DMS114 treated with DMSO at 0.1 percent for 48 hours (cell line): Measurements from ENCODE around the gene NEMP1.
"Not testable (repeated sequence)": the region's sequence is repeated elsewhere in the genome, so short reads cannot be mapped to it uniquely, and the experiment has no call there.

Source experiments
- DNase-seq: peaks from one replicate; lab custom pipeline; 2025; ENCODE audit not compliant: unreplicated experiment; lab: John Stamatoyannopoulos, UW

The NEMP1 gene

DNA sequence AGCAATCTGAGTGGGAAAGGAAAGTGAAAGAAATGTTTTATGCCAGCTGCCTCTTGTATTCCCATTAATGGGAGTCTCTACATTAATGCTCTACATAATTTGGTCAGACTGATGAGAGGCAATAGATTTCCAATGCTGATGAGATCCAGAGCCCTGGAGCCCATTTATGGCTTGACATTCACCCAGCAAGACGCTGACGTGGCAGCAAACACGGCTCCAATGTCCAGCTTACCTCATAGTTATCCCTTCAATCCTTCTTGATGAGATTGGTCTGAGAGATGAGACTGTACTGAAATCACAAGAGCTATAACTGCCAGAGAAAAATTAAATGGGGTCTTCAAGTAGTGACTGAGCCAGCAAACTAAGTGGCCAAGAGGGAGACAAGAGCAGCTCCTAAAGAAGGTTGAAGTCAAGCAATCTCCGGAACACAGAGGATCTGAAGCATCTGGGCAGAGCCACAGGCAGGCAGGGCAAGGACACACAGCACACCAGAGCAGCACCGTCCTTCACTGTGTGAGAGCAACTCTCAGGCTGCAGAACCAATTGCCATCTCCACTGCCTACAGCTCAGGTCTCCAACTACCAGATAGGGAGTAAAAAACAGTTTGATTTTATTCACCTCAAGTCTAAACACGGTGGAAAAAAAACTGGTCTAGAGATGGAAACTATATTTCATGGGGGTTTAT lies 21.4 kb downstream of the NEMP1 start:
- no peak for DNase-seq

DNA sequence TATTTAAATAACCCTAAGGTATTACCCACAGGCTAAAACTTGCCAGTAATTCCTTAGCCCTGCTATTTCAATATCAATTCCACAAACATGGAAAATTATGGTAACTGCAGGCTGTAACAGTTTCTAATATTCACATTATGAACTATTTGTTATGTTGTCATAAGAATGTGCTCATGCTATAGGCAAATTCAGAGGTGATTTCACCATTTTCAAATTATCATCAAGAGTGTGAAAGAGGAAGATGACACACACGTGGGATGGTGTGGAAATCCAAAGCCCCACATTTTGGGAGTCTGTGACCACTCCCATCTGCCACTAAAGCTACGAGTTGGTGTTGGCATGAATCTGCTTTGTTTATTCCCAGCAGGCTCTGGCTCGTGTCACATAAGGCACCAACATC lies 22.8 kb downstream of the NEMP1 start:
- no peak for DNase-seq

DNA sequence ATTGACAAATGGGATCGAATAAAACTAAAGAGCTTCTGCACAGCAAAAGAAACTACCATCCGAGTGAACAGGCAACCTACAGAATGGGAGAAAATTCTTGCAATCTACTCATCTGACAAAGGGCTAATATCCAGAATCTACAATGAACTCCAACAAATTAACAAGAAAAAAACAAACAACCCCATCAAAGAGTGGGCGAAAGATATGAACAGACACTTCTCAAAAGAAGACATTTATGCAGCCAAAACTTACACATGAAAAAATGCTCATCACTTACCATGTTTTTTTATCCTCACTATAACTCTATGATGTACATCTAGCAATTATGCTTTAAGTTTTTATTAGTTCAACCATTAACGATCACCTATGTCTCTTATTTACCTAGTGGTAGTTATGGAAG lies 24.7 kb downstream of the NEMP1 start:
- not testable (repeated sequence) for DNase-seq

DNA sequence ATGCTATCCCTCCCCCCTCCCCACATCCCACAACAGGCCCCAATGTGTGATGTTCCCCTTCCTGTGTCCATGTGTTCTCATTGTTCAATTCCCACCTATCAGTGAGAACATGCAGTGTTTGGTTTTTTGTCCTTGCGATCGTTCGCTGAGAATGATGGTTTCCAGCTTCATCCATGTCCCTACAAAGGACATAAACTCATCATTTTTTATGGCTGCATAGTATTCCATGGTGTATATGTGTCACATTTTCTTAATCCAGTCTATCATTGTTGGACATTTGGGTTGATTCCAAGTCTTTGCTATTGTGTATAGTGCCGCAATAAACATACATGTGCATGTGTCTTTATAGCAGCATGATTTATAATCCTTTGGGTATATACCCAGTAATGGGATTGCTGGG lies 25.4 kb downstream of the NEMP1 start:
- DNase-seq = not testable (repeated sequence)

DNA sequence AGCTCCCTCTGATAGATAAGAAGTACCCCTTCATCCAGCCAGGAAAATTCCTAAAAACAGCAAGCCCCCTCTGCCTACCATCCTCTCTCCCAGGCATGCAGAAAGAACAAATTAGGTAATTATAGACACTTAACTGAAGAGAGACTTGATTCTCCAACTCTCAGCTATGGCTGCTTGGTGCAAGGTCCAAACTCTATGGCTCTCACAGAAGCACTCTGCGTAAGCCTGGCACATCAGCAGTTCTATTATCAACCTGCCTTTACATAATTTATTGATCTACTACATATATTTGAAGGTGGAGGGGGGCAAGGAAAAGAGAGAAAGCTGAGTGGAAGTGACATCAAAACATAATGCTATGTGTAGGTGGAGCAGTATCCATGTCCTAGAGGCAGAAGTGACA lies 27.6 kb downstream of the NEMP1 start:
- DNase-seq = no peak

DNA sequence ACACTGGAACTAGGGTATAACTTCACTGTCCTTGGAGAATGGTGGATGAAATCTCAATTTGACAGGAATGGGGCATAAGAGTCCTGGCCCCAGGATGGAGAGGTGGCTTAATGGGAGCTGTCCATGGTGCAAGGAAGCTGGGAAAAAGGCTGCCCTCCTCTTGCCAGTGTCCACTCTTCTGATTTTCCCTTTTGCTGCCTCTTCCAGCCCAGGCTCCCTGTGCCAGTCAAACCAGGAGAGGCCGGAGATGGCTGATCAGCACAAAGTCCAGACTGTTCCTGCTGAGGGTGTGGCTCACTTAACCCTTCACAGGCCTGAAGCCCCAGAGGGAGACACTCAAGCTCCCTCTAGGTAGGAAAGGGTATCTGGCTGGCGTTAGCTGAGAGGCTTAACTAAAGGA lies 28.7 kb downstream of the NEMP1 start, which contains the start of gene MYO1A:
Gene MYO1A, minus strand, starts transcription at position 240 of the 400 bp plus-strand sequence. CDS start 1,806 bp downstream, outside the sequence.
- DNase-seq = no peak

DNA sequence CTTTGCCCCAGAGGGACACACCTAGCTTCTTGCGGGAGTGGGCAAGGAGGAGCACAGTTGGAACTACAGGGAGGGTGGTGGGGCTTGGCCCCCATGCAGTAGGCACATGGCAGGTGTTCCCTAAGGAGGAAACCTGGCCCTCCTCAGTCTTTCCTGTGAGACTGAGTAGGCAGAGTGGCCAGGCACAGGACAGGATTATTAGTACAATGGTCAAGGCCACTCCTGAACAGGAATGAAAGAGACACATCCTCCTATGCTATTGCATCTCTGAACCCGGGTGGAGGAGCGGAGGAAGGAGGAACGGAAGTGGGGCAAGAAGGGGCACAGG lies 29.5 kb downstream of the NEMP1 start:
- DNase-seq = no peak

DNA sequence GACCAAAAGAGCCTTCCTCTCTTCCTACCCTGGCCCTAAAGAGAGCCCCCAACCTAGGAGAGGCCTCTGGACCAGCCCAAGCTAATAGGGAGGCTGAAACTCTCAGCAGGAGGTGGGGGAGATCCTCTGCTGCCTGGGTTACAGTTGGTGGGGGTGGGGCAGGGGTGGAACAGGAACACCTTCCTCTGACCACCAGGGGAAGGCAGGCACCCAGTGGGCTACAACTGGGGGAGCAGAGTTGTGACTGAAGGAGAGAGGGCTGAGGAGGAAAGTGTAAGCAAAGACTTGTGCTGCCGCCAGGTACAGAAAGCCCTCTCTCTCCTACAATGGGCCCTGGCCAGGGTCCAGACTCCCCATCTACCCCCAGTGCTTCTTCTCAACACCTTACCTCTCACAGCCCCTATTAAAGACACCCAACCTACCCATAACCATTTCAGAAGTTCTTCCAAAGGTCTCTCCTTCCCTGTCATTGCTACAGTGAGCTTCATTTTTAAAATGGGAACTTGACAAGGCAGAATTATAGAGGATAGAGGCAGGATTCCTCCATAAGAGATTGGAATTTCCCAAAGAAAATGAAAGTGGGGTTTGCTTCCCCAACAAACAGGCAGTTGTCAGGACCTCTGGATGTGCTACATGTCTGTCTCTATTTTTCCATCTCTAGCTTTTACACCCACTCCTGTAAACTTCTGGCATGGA lies 30.0 kb downstream of the NEMP1 start:
- DNase-seq = no peak

DNA sequence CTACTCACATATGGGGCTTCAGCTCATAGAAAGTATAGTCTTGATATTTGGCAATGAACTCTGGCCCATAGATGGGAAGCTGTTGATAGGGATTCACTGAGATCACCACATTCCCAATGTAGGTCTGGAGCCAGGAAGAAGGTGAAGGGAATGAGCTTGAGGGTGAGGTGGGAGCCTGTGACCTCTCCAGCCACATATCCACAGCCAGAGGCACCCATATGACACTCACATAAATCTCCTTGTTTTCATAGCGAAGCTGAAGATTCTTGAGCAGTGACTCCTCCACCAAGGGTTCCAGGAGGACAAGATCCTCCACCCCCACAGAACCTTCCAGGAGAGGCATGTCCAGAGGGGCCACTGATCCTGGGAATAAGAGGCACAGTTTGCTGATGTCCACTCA lies 30.6 kb downstream of the NEMP1 start:
- no peak for DNase-seq

DNA sequence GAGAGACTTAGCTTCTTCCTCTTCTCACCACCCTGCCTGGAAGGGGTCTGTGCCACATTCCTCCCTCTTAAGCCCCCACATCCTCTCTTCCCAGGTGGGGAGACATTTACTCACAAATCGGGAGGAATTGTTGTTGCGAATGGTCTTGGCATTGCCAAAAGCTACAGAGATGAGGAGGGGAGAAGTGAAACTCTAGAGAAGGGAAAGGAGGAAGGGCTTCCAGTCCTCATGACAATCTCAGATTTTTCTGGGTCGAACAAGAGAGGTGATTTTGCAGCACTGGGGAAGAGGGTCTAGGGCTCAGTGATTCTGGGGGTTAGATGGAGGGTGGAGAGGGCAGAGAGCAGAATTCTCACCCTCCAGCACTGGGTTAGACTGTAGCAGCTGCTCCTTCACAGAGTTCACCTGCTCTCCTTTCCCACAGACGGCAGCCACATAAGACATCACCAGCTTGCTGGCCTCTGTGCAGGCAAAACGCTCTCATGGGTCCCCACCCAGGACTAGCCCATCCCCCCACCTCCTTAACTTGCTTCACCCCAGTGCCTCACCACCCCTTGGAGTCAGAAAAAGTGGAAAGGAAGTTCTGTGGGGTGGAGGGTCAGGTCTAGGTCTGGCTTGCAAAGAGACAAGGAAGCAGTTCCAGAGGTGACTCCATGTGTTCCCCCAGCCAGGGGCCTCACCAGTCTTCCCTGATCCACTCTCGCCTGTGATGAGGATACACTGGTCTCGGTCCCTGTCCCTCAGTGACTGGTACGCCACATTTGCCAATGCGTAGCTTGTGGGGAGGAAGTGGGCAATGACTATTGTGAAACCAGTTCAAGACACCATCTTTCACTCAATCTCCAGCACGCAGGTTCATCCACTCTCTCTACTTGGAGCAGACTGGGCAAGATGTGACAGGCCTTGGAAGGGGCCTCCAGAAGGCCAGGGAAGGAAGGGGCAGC lies 31.4 kb downstream of the NEMP1 start:
- no peak for DNase-seq

DNA sequence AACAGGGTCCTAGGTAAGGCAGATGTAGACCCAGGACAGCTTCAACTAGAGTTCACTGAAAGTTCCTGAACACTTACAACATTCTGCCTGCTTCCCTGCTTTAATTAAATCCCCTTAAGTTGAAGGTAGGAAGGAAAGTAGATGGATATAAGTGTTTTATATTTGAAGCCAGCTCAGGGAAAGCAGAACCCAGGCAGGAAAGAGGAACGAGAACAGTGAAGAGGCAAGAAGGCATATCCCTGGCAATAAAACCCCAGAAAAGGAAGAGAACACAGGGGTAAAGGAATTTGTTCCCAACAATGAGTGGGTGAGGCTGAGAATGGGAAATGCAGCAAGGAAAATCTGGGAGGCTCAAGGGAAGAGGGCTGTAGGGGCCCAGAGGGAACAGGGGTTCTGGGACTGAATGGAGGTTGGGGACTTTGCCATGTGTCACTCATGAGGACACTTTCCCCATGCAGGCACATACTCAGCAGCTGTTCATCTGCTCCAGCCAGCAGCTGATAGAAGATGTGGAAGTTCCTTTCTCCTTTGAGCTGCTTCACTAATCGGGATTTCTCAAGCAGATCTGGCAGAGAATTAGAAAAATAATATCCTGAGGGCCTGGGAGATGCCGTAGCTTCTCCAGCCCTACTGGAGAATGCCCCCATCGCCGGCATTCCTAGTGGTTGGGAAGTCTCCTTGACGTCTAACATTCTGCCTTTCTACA lies 32.4 kb downstream of the NEMP1 start:
- DNase-seq = no peak

DNA sequence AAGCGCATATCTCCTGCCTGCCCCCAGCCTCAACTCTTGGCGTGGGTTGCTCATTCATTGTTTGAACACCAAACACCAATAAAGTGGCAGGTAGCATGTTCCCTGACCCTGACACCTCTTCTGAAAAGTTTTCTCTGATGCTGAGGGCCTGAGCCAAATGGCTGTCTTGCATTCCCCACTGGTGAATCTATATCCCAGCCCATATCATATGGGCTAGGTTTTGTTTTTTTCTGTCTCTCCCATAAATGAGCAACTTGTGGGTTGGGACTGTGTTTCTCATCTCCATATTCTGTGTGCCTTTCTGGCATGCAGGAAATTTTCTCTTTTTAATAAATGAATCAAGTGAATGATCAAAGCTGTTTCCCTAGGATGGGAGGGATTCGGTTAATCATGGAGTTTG lies 33.7 kb downstream of the NEMP1 start:
- no peak for DNase-seq

DNA sequence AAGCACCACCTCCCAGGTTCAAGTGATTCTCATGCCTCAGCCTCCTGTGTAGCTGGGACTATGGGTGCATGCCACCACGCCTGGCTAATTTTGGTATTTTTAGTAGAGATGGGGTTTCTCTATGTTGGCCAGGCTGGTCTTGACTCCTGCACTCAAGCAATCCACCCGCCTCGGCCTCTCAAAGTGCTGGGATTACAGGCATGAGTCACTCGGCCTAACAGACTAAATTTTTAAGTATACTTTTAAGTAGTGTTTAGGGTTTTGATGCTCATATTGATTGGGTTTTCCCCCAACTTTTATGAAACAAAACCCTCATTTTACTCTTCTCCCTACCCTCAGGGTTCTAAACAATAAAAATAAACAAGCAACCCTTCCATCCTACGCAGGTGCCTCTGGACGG lies 34.1 kb downstream of the NEMP1 start:
- DNase-seq = no peak

DNA sequence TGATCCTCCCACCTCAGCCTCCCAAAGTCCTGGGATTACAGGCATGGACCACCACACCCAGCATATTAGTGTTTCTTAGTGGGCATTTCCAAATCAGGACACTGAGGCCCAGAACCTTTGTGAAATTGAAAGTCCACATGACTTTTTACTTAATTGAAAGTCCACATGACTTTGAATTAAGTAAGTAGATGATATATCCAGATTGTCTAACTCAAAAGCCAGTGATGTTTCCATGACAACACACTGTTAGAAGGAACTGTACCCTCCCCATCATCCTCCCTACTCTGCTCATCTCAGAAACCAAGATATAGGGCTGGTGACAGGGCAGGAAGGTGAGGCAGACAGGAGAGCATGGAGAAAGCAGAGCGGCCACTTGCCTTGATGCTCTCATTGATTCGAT lies 35.9 kb downstream of the NEMP1 start:
- no peak for DNase-seq

DNA sequence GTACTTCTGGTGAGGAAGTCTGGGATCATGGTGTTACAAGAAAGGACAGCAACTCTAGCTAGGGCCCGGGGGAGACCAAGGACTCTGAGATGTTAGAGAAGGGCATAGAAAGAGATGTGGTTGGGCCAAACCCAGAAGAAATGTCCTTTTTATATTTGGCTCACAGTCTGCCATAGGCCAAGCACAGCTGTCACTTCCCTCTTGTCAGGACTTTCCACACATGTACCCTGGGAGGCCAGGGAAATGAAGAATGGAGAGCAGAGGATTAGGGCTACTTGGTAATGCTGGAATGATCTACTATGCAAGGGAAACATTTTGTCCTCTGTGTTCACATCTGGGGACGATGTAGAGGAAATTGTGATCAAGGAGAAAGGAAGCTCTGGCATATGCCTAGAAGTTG lies 37.8 kb downstream of the NEMP1 start:
- no peak for DNase-seq

DNA sequence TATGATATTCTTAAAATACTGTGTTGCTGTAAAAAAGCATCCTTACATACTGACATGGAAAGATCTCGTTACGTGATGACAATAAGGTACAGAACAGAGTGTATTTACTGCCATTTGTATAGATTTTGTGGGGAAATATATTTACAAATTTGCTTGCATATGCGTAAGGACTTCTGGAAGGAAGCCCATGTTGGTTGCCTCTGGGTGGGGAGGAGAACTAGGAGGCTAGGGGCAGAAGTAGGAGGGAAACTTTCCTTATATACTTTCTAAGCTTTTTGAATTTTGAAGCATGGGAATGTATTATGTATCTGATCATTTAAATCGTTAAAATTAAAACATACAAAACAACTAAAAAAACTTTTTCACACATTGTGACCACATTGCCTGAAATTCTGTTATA lies 38.4 kb downstream of the NEMP1 start:
- no peak for DNase-seq

DNA sequence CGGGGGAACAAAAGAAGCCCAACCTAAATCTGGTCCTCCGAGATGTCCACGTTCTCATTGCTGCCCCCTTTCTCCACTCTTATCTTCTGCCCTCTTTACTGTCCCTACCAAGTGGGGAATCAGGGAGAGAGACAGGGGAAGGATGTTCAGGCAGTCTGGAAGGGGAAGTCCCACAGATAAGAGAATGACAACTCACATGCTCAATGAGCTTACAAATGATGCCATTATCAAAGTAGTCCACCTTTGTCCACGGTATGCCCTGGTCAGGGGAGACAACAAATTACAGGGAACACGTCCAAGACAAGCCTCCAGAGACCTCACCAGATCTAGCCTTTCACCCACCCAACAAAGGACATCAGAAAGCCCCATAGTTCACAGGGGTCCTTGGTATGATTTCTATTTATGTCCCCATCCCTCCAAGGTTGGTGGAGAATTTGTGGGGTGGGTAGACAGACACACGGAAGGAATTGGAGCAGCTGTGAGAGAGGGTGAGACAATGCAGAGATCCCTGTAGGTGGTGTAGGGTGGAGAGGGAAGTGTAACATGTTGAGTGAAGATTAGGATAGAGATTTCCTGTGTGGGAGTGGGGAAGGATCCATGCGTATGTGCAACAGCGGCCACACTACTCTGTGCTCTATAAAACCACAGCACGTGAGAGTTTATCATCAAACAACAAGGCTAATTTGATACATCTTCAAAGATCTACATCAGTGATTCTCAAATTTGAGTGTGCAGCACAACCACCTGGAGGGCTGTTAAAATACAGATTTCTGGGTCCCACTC lies 39.4 kb downstream of the NEMP1 start:
- no peak for DNase-seq

DNA sequence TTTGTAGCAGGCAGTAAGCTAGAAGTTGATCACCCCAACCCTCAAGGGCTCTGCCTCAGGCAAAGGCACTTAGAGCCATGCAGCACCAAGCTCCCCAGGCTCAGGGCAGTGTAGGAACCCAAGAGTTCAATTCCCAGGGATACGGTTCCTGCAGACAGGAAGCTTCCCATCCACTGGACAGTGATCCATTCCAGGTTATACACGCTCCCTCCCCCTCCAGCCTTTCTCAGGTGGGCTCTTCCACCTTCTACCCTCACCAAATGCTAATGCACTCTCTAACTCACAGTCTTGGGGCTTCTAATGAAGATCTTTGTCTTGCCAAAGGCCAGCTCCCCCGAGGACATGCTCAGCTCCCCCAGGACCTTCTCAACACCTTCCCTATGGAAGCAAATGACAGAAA lies 41.3 kb downstream of the NEMP1 start:
- no peak for DNase-seq

DNA sequence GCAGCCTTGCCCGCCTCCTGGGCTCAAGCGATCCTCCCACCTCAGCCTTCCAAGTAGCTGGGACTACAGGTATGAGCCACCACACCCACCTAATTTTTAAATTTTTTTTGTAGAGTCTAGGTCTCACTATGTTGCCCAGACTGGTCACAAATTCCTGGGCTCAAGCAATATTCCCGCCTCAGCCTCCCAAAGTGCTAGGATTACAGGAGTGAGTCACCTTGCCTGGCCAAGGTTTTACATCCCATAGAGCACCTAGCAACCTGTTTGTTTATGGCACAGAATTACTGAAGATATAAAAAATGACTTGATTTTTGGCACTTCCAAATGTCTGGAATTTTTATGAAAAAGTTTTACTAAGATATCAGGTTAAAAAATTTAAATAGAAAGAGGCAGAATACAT lies 45.2 kb downstream of the NEMP1 start:
- no peak for DNase-seq

DNA sequence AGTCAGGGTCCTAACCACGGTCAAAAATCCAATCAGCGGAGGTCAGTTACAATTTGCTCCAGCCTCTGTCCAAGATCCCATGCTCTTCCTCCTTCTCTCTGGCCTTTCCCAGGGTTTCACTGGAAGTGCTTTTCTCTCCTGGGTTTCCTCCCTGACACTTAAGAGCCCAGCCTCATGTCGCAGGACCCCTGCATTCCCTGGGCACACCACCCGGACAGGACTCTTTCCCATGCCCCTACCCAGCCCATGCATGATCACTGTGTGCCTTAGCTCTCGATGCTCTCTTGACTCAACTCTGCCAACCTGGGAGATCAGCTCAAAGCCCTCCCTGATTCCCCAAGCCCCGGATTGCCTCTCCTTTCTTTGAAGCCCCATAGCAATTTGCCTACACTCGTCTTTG lies 46.8 kb downstream of the NEMP1 start:
- DNase-seq = no peak
